Adrenal gland (tissue), 5 donors: Measurements from ENCODE around the gene PPP2R5E.

Experiments
- CTCF ChIP-seq, 6 experiments: fragments of 450-650 bp in 4 of 6; fragments of 200-600 bp in 2 of 6; sonication (generic) in 1 of 6; IDR thresholded peaks; 1 replicate in 5 of 6; 2 replicates in 1 of 6; pipeline versions ENCODE4 v1.5.1 to v1.8.0; 2016 to 2021; ENCODE audit warnings: antibody characterized with exemption in 6 of 6, mild to moderate bottlenecking in 2 of 6, moderate library complexity in 1 of 6
- POLR2A ChIP-seq, 2 donors: fragments of 450-650 bp; IDR thresholded peaks; one replicate each; pipeline ENCODE4 v1.6.1; 2017; ENCODE audit warnings: antibody characterized with exemption in 2 of 2, mild to moderate bottlenecking in 2 of 2, moderate library complexity in 1 of 2
- donor health status: DM: no; HTN: no; CAD: no.

DNA sequence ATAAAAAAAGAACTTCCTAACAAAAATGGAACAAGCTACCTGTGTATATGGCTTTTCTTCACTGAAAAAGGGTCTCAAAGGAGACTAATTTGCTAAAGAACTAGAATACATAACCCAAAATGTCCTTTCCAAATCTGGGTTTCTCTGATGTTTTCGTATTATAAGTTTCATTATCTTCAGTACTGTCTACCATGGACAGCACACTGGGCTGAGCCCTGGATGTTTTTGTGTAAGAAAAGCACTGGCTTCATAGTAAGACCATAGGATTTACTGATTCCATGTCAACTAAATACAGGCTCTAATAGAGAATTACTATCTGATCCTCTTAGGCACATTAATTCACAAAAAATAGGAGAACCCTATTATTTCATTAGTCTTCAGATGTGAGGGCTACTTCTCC is 130.2 kb downstream of the PPP2R5E start:
- TF ChIP-seq CTCF (IDR thresholded peaks at IDR 0.05) (no peak), POLR2A (IDR thresholded peaks at IDR 0.05) (no peak)
